ENCODE data around the gene GABRG2.

Gene GABRG2

DNA sequence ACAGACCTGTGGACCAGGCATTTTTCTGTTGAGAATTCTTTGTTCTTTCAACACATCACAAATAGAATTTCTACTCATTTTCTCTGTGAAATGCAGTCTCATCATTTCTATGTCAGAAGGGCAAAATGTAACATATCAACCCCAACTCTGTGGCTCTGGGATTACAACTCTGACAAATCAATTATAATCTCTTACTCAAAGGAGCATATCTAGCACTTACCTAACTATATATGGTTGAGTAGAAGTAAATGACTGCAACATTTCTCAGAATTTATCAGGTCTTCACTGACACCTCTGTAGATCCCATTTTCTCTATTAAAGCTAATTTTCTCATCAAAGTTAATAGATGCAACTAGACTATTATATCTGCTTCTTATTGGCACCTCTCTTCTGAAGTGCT, 64.8 kb downstream of the GABRG2 start:
- no peak for ATAC-seq
- Mint-ChIP-seq H3K27me3 (no peaks in the 10 kb centered on the region), H3K4me1 (no peaks in the 10 kb centered on the region), H3K4me3 (no peak overlapping the region), H3K27ac (no peak overlapping the region), H3K36me3 (no peaks in the 10 kb centered on the region), H3K9me3 (no peaks in the 10 kb centered on the region)

DNA sequence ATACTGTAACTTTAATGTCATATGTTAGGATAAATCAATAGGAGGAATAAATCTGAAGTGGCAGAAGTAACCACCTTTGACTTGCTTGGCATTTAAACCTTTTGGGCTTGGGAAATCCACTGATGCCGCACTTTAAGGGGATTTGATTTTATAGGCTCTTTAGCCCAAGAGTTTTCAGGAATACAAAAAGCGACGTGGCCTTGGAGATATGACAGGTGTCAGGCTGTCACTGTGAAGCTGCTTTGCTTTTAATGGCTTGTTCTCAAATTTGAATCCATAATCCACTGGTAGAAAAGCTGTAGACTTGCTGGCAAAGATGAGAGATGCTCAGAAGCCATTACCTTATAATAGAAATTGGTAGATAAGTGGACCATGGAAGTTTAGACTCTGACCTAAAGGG, 71.6 kb downstream of the GABRG2 start:
- no peaks in the 10 kb centered on the region for H3K36me3 Mint-ChIP-seq
- no peaks in the 10 kb centered on the region for H3K9me3 Mint-ChIP-seq
- H3K27me3 Mint-ChIP-seq: no peaks in the 10 kb centered on the region
- H3K4me1 Mint-ChIP-seq: no peaks in the 10 kb centered on the region
- no peak overlapping the region for H3K4me3 Mint-ChIP-seq
- ATAC-seq: no peak
- H3K27ac Mint-ChIP-seq: no peak overlapping the region

DNA sequence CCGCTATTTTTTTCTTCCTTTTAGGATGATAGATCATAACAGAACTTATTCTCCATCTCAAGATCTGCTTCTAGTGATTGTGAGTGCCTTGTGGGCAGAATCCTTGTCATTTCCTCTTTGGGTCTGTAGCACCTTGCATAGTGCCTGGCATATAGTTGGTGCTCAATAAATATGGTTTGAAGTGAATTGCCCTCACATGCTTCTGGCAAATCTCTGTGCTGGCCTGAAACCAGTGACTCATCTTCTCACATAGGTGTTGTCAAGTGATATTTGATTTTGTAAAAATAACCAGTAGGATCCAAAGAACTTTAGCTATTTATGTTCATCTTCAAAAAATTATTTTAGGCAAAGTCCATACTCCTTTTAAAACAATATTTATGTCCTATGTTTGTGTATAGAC, 86.7 kb downstream of the GABRG2 start:
- H3K36me3 Mint-ChIP-seq: no peaks in the 10 kb centered on the region
- ATAC-seq: no peak
- no peak overlapping the region for H3K4me3 Mint-ChIP-seq
- peaks cover 3% of the 10 kb centered on the region for H3K9me3 Mint-ChIP-seq
- H3K27ac Mint-ChIP-seq: no peak overlapping the region
- H3K27me3 Mint-ChIP-seq: no peaks in the 10 kb centered on the region
- H3K4me1 Mint-ChIP-seq: no peaks in the 10 kb centered on the region

DNA sequence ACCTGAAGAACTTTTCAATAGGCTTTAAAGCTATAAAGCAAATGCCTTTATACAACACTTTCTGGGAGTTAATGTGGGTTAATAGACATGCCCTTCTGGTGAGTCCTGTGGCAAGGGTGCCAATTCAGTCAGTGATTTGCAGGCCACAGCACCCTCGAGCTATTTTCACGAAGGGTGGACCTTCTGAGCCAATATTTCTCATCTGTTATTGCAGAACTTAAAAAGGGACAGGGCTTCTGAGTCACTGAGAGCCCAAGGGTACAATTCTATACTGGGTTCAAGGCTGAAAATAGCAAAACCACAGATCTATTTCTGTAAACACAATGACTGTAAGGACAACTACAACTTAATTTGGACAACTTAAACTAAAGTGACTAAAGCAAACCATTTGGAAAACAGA, 92.8 kb downstream of the GABRG2 start:
- H3K9me3 Mint-ChIP-seq: peaks cover 3% of the 10 kb centered on the region
- no peaks in the 10 kb centered on the region for H3K4me1 Mint-ChIP-seq
- ATAC-seq: no peak
- no peak overlapping the region for H3K4me3 Mint-ChIP-seq
- H3K36me3 Mint-ChIP-seq: no peaks in the 10 kb centered on the region
- no peak overlapping the region for H3K27ac Mint-ChIP-seq
- H3K27me3 Mint-ChIP-seq: no peaks in the 10 kb centered on the region

DNA sequence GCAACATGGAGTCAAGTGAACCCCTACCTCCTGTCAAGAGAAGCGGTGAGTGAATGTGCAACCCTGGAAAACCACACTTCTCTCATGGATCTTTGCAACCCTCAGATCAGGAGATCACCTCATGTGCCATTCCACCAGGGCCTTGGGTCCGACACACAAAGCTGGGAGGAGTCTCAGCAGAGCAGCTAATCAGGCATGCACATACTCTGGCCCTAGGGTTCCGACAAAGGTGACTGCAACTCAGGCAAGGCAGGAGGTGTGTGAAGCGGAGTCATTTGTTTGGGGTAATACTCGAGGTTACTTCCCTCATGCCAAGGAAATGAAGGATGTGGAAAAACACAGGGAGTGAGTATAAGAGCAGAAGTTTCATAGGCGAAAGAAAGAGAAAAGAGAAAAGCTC, 96.1 kb downstream of the GABRG2 start:
- Mint-ChIP-seq H3K4me3 (no peak overlapping the region), H3K27me3 (no peaks in the 10 kb centered on the region), H3K27ac (no peak overlapping the region), H3K36me3 (no peaks in the 10 kb centered on the region), H3K9me3 (peaks cover 6% of the 10 kb centered on the region), H3K4me1 (no peaks in the 10 kb centered on the region)
- no peak for ATAC-seq

DNA sequence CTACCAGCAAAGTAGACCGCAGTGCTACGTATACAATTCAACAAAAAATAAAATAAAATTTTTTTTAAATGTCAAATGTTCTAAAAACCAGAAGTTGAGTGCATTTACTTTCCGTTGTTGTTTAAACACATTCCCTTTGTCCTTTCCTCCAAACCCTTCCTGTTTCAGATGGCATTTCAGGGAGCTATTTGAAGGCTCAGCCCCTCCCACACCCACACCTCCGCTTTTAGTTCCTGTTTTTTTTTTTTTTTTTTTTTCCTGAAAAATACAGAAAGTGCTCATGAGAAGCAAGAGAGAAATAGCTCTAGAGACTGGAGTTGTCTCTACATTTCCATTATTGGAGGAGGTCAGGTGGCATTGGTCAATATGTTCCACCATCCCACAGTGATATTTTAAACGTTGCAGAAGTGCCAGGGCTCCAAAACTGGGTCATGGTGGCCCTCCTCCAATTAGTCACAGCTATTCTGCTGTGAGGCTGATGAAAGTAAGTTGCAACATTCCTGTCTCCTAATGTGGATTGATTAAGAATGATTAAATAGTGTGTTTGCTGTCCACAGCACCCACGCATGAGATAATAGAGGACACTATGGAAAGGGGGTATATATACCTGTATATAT, 106.9 kb downstream of the GABRG2 start:
- H3K36me3 Mint-ChIP-seq: no peaks in the 10 kb centered on the region
- H3K9me3 Mint-ChIP-seq: peaks cover 15% of the 10 kb centered on the region
- no peak overlapping the region for H3K4me3 Mint-ChIP-seq
- no peaks in the 10 kb centered on the region for H3K27me3 Mint-ChIP-seq
- ATAC-seq: no peak
- no peaks in the 10 kb centered on the region for H3K4me1 Mint-ChIP-seq
- H3K27ac Mint-ChIP-seq: no peak overlapping the region

DNA sequence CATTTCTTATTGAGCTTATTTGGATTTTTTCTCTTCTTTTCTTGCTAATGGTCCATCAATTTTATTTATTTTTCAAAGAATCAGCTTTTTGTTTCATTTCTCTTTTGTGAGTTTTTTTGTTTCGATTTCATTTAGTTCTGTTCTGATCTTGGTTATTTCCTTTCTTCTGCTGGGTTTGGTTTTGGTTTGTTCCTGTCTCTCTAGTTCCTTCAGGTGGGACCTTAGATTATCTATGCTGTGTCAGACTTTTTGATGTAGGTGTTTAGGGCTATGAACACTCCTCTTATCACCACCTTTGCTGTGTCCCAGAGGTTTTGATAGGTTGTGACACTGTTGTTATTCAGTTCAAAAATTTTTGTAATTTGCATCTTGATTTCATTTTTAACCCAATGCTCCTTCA, 119.8 kb downstream of the GABRG2 start:
- Mint-ChIP-seq H3K4me3 (no peak overlapping the region), H3K36me3 (no peaks in the 10 kb centered on the region), H3K27me3 (no peaks in the 10 kb centered on the region), H3K4me1 (no peaks in the 10 kb centered on the region), H3K9me3 (peaks cover 8% of the 10 kb centered on the region), H3K27ac (no peak overlapping the region)
- ATAC-seq: no peak

DNA sequence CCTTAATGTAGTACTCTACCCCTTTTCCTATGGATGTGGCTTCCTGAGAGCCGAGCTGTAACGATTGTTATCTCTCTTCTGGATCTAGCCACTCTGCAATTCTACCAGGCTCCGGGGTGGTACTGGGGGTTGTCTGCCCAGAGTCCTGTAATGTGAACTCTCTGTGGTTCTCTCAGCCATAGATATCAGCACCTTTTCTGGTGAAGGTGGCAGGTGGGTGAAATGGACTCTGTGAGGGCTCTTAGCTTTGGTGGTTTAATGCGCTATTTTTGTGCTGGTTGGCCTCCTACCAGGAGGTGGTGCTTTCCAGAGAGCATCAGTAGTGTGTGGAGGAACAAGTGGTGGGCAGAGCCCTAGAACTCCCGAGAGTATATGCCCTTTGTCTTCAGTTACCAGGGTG, 122.1 kb downstream of the GABRG2 start:
- ATAC-seq: no peak
- Mint-ChIP-seq H3K27me3 (no peaks in the 10 kb centered on the region), H3K9me3 (peaks cover 8% of the 10 kb centered on the region), H3K4me1 (no peaks in the 10 kb centered on the region), H3K4me3 (no peak overlapping the region), H3K27ac (no peak overlapping the region), H3K36me3 (no peaks in the 10 kb centered on the region)

DNA sequence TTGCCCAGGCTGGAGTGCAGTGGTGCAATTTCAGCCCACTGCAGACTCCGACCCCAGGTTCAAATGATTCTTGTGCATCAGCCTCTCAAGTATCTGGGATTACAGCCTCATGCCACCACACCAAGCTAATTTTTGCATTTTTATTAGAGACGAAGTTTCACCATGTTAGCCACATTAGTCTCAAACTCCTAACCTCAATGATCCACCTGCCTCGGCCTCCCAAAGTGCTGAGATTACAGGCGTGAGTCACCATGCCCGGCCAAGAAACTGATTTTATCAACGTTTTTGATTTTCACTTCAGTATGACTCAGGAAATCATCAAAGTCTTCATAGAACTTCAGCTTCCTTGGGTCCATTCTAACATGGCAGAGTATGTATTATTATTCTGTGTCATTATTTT, 125.4 kb downstream of the GABRG2 start:
- Mint-ChIP-seq H3K36me3 (no peaks in the 10 kb centered on the region), H3K4me3 (no peak overlapping the region), H3K27me3 (no peaks in the 10 kb centered on the region), H3K4me1 (no peaks in the 10 kb centered on the region), H3K9me3 (peaks cover 5% of the 10 kb centered on the region), H3K27ac (no peak overlapping the region)
- ATAC-seq: no peak

DNA sequence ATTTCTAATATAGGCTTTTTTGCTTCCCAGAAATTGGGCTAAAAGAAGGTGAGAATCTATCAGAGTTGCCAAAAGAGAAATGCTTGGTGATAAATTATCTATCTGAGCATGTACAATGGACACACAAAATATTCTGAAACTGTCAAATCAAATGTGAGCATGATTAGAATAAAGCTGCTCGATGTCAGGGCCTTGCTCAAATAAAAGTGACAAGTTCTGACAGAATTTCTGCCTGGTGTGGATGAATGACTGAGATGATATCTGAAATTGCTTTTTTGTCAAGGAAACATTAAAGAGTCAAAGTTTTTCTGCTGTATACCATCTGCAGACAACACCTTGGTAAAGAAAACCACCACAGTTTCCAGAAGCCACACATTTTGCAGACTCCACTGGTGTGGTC, 128.8 kb downstream of the GABRG2 start:
- no peak overlapping the region for H3K4me3 Mint-ChIP-seq
- H3K36me3 Mint-ChIP-seq: no peaks in the 10 kb centered on the region
- H3K4me1 Mint-ChIP-seq: no peaks in the 10 kb centered on the region
- peaks cover 3% of the 10 kb centered on the region for H3K9me3 Mint-ChIP-seq
- no peaks in the 10 kb centered on the region for H3K27me3 Mint-ChIP-seq
- H3K27ac Mint-ChIP-seq: no peak overlapping the region
- ATAC-seq: no peak

DNA sequence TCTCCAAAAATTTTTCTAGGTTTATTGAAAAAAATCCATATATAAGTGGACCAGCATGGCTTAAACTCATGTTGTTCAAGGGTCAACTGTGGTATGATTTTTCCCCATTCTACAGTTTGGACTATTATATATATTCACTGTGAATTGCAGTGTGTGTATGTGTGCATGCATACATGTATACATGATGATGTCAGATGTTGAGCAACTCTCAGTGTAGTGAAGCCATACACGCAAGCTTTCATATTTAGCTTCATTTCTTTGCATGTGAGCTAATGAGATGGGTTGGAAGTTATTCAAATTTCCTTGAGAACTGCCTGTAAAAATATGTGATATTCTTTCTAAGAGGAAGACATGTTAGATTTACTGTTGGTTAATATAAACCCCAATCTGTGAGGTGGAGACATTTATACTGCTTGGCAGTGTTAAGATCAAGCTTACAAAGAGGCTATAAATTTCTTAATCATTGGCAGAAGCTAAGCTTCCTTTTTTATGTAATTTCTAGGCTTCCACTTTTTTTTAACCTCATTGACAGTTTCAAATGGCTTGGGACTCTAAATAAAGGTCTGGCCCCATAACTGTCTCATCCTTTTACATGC, 134.8 kb downstream of the GABRG2 start:
- H3K27me3 Mint-ChIP-seq: no peaks in the 10 kb centered on the region
- H3K27ac Mint-ChIP-seq: no peak overlapping the region
- ATAC-seq: no peak

More for the DNA sequence above, 134.8 kb downstream of the GABRG2 start:
- H3K9me3 Mint-ChIP-seq: peaks cover 3% of the 10 kb centered on the region
- no peaks in the 10 kb centered on the region for H3K36me3 Mint-ChIP-seq
- no peak overlapping the region for H3K4me3 Mint-ChIP-seq
- no peaks in the 10 kb centered on the region for H3K4me1 Mint-ChIP-seq

Measured in stimulated activated memory B cell treated with anti-CD40 and anti-IgM and Interleukin-4, amounts not matched to agents 10 μg/mL and 1 μg/mL and 100 μg/mL, for 72 hours (primary cell).